Thyroid gland (tissue), 4 donors: ENCODE measurements around the gene FAM124B. TPM values are rescaled to one million over a fixed set of nuclear protein-coding genes. Genes with fewer than 3 reads are reported as not detected.

Experiments used
- DNase-seq, 2 donors: peaks; one replicate each; pipeline ENCODE4 v3.0.0-alpha.2; 2019
- H3K27ac ChIP-seq, 3 donors: fragments of 200-600 bp; sonication (generic); 1 replicate in 2 of 3; 2 replicates in 1 of 3; pipeline ENCODE4 v1.5.1; 2016 to 2019; ENCODE audit warnings: mild to moderate bottlenecking in 1 of 3, moderate library complexity in 1 of 3
- H3K27me3 ChIP-seq: fragments of 200-600 bp; sonication (generic); one replicate; pipeline ENCODE4 v1.5.1; 2019
- H3K36me3 ChIP-seq, 2 donors: fragments of 200-600 bp; sonication (generic); one replicate each; pipeline ENCODE4 v1.5.1; 2016 to 2019
- H3K4me1 ChIP-seq, 2 donors: fragments of 200-600 bp; sonication (generic); one replicate each; pipeline ENCODE4 v1.5.1; 2017 to 2019
- H3K4me3 ChIP-seq, 3 donors: fragments of 200-600 bp; sonication (generic); replicated peaks in 1 of 3; 1 replicate in 2 of 3; 2 replicates in 1 of 3; pipeline ENCODE4 v1.5.1; 2016; ENCODE audit warnings: mild to moderate bottlenecking in 1 of 3
- H3K9me3 ChIP-seq: fragments of 200-600 bp; sonication (generic); one replicate; pipeline ENCODE4 v1.5.1; 2017
- CTCF ChIP-seq, 6 experiments: fragments of 200-600 bp in 3 of 6; fragments of 450-650 bp in 3 of 6; sonication (generic) in 3 of 6; IDR thresholded peaks; one replicate each; pipeline ENCODE4 v1.5.1; 2016 to 2019; ENCODE audit warnings: antibody characterized with exemption in 6 of 6, mild to moderate bottlenecking in 2 of 6, inconsistent platforms in 1 of 6, moderate library complexity in 1 of 6
- POLR2A ChIP-seq, 2 donors: fragments of 450-650 bp; IDR thresholded peaks; one replicate each; pipeline ENCODE4 v1.6.1; 2017; ENCODE audit warnings: antibody characterized with exemption in 2 of 2, mild to moderate bottlenecking in 2 of 2, moderate library complexity in 1 of 2
- WGBS, 2 donors: methylation state at CpG; one replicate each; pipeline ENCODE4 v1.1.5; 2017; 5-methylcytosine and 5-hydroxymethylcytosine counted together
- intact Hi-C: fragments of 100-400 bp; cut with DNase I; formaldehyde crosslinking; loops from one replicate; pipeline ENCODE4 v1.15.1; 2023
- total RNA-seq, 4 donors: library from RNA; depleted of rRNA; stranded (reverse); fragments of >200 nt; gene quantifications; one replicate each; pipeline ENCODE4 v1.2.3, GENCODE V29; 2016

FAM124B gene
- total RNA-seq, 4 donors from 2014 or later: 0.88 to 2.7 (median 1.3) TPM

DNA sequence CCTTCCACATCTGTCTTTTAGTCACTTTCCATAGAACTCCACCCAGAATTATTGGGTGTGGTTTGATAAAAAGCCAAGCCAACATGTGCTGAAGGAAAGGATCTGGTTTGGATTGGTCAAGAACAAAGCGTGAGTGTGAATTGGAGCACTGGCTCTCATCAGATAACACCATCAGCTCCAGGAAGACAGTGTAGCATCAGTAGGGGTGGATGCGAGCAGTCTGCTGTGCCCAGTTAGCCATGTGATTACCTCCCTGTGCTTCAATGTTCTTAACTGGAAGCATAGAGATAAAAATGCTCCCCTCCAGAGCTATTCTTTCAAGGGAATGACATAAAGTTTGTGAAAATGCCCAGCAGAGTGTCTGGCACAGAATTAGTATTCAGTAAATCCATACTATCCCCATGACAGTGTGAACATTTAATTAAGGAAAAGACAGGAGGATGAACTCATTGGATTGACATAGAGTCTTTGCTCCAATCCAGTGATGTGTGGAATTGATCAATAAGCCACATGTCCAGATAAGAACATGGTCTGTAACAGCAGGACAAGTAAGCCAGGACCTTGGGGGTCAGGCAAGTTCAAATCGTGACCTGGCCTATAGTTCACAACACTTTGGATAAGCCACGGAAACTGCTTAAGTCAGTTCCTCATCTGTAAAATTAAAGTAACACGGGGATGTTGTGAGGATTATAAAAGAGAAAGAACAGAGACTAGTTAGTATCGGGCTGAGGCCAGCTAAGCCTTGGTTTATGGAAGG, 68.0 kb downstream of the FAM124B start:
- WGBS, 2 donors: 90 to 91% methylated on average over 6 of the region's 6 CpGs
- H3K4me3 ChIP-seq: no peak overlapping the region
- no peaks in the 10 kb centered on the region for H3K4me1 ChIP-seq
- intact Hi-C loops: no loop called here
- TF ChIP-seq POLR2A (IDR thresholded peaks at IDR 0.05): no peak
- no peak for TF ChIP-seq CTCF (IDR thresholded peaks at IDR 0.05)
- no peak for DNase-seq
- H3K9me3 ChIP-seq: no peaks in the 10 kb centered on the region
- H3K27ac ChIP-seq: no peak overlapping the region
- no peaks in the 10 kb centered on the region for H3K36me3 ChIP-seq
- H3K27me3 ChIP-seq: no peaks in the 10 kb centered on the region

GRCh38 chr2:224331698-224332097, 70.2 kb downstream of the FAM124B start:
- no peaks in the 10 kb centered on the region for H3K9me3 ChIP-seq
- H3K36me3 ChIP-seq: no peaks in the 10 kb centered on the region
- H3K27me3 ChIP-seq: no peaks in the 10 kb centered on the region
- no peak for DNase-seq
- TF ChIP-seq POLR2A (IDR thresholded peaks at IDR 0.05) (no peak), CTCF (IDR thresholded peaks at IDR 0.05) (no peak)
- H3K4me1 ChIP-seq: no peaks in the 10 kb centered on the region
- intact Hi-C loops: no loop called here
- 69 to 76% methylated on average over 8 of the region's 8 CpGs for WGBS, 2 donors
- H3K4me3 ChIP-seq: no peak overlapping the region
- H3K27ac ChIP-seq: no peak overlapping the region

- H3K27ac ChIP-seq: no peak overlapping the region
- H3K27me3 ChIP-seq: no peaks in the 10 kb centered on the region
- DNase-seq: no peak
- TF ChIP-seq POLR2A (IDR thresholded peaks at IDR 0.05) (no peak), CTCF (IDR thresholded peaks at IDR 0.05) (no peak)
- intact Hi-C loops: no loop called here
- peaks cover 0 to 3% of the 10 kb centered on the region in 2 donors for H3K4me1 ChIP-seq
- 89 to 93% methylated on average over 3 of the region's 3 CpGs for WGBS, 2 donors
- no peaks in the 10 kb centered on the region for H3K9me3 ChIP-seq
- H3K4me3 ChIP-seq: no peak overlapping the region
- H3K36me3 ChIP-seq: no peaks in the 10 kb centered on the region
These were observed 73.1 kb downstream of the FAM124B start for GRCh38 chr2:224328798-224329197.

Other genes with a start within 250 kb of the FAM124B start
- 100 to 1,000 TPM in 2 of 4 donors, 10 to 100 TPM in 2; 91.9 to 122 (median 107) TPM for gene CUL3, start 183.3 kb upstream of the FAM124B start, total RNA-seq